GM12865 (cell line): Measurements from ENCODE around the gene SLC16A5.

ENCODE experiments used
- DNase-seq: peaks from one replicate; pipeline ENCODE4 v3.0.0; 2010; ENCODE audit warnings: low read depth
- H3K4me3 ChIP-seq: 2 replicates; pipeline ENCODE4 v1.5.1; 2011; ENCODE audit warnings: mild to moderate bottlenecking, low read depth, low read length, control low read depth
- TF ChIP-seq, protein P1 (sequence below): IDR thresholded peaks from 2 replicates; pipeline ENCODE4 v1.5.1; 2011; ENCODE audit warnings: low read length, control low read depth, low read depth, inconsistent platforms; ENCODE audit not compliant: insufficient read depth; ENCODE audit errors: missing control alignments

SLC16A5 gene

GRCh38 chr17:75074532-75074931 lies 13.2 kb upstream of the SLC16A5 start:
- no peak for DNase-seq
- TF ChIP-seq, protein P1, sequence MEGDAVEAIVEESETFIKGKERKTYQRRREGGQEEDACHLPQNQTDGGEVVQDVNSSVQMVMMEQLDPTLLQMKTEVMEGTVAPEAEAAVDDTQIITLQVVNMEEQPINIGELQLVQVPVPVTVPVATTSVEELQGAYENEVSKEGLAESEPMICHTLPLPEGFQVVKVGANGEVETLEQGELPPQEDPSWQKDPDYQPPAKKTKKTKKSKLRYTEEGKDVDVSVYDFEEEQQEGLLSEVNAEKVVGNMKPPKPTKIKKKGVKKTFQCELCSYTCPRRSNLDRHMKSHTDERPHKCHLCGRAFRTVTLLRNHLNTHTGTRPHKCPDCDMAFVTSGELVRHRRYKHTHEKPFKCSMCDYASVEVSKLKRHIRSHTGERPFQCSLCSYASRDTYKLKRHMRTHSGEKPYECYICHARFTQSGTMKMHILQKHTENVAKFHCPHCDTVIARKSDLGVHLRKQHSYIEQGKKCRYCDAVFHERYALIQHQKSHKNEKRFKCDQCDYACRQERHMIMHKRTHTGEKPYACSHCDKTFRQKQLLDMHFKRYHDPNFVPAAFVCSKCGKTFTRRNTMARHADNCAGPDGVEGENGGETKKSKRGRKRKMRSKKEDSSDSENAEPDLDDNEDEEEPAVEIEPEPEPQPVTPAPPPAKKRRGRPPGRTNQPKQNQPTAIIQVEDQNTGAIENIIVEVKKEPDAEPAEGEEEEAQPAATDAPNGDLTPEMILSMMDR, result no peak
- no peak overlapping the region for H3K4me3 ChIP-seq

DNA sequence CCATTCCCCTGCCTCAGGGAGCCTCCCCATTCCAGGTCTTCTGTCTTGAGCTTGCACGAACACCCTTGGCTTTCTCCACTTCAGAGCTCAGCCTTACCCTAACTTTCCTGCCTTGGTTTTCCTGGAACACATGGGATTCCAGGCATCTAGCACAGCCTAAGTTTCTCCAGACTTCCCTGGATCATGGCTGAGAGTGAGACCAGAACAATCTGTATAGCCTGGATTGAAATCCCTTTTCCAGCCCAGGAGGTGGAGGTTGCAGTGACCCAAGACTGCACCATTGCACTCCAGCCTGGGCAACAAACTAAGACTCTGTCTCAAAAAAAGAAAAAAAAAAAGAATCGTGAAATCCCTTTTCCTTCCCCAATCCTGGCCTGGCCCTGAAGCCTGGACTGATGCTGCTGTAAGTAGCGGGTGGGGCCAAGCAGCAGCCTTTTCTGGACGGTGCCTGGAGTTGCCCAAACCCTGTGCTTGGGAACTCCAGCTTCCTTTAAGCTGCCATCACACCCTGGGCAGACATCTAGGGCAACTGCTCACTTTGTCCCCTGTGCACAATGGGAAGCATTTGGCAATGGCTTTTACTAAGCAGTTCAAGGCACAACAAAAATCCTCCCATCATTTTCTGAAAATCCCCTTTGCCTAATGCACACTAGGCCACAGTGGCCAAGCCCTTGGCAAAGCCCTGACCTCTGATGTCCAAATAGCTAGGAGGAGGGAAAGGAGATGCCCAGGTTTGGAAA lies 12.0 kb upstream of the SLC16A5 start:
- TF ChIP-seq, protein P1, result no peak
- DNase-seq, result no peak
- H3K4me3 ChIP-seq, result no peak overlapping the region

DNA sequence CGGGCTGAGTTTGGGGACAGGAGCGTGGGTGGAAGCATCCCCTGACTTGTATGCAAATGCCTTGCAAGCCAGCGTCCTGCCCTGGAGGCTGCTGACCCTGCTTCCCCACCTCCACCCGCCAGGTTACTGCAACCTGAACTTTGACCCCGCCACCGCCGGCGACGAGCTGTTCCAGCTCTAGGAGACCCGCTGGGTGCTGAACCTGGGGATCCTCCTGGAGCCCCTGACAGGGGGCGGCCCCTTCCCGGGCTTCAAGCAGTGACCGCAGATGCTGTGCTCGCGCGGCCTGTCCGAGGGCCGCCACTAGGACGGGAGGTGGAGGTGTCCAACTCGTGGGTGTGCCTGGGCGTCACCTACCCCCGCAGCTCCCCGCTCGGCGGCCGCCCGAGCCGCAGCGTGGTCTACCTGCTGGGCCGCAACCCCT lies 10.7 kb upstream of the SLC16A5 start:
- H3K4me3 ChIP-seq, result peak overlapping the region; percentile 63
- TF ChIP-seq, protein P1, result no peak
- no peak for DNase-seq

DNA sequence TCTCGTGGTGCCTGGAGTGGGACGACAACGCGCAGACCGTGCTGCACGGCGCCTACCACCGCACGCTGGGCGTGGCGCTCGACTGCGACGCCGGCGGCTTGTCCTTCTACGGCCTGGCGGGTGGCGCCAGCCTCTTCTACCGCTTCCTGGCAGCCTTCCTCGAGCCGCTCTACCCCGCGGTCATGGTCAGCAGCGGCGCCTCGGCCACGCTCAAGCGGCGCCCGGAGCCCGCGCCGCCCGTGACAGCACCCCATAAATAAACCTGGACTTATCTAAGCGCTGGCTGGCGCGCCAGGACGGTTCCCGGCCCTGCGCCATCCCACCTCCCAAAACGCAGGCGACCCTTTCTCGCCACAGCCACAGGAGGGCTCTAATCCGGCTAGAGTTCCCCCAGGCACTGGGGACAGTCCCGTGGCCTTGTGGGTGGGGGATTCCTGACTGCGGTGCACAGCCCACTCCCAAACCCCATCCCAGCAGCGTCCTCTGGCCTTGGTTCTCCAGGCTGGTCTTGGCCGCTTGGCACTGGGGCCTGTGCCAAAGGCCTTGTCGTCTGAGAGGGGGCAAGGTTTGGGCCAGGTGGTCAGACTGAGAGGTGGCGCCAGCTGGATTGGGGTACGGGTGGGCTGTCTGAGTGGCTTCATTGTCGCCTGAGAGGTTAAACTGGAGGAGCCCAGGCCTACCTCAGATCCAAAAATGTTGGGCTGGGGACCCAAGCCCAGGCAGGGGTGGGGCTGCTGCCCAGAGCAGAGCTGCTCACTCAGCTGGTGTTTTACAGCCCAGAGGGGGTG lies 10.1 kb upstream of the SLC16A5 start:
- peak; percentile 84 for DNase-seq
- H3K4me3 ChIP-seq, result peak overlapping the region; percentile 63
- TF ChIP-seq, protein P1, result peak; percentile 11

DNA sequence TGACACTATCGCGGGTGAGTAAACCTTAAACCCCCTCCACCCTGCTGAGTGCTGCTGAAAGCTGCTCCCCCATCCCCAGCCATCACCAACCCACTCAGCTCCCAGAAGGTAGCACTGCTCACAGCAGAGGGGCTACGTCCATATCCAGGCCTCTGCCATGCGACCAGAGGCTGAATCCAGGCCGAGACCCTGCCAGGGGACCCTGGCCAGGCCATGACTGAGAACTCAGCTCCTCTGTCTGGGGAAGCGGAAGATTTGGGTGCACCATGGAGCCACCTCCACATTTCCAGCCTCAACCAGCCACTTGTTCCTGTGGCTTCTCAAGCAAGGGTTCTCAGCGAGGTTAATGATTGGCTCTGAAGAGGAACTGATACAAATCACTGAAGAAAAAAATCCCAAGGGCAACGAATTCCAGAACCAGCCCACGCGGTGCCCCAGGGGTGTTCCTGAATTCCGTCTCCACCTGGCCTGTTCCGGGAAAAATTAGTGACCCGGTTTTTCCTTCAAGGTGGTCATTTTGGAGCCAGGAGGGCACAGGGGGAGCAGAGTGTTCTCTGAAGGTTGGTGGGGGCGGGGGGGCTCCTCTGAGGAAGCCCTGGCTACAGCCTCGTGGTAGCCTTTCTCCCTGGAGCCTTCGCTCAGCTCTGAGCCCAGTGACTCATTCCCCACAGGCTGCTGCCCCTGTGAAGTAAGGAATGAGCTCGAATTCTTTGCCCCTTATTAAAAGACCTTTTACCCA lies 9.3 kb upstream of the SLC16A5 start:
- peak; percentile 21 for DNase-seq
- TF ChIP-seq, protein P1, result no peak
- H3K4me3 ChIP-seq, result peak overlapping the region; percentile 63

DNA sequence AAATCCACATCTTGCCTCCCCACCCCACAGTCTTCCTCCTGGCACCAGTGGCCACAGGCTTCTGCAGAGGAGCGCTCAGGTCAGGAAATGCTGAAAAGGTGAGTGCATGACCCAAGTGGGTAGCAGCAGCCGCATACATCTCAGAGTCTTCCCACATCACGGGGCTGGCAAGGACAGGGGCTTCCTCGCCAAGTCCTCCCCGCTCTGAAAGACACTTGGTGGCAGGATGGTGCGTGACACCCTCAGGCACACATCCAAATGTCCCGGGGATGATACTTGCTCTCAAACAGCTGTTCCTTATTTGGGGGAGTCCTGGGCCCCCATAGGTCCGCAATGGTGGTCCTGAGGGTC lies 8.8 kb upstream of the SLC16A5 start:
- H3K4me3 ChIP-seq, result no peak overlapping the region
- TF ChIP-seq, protein P1, result no peak
- DNase-seq, result no peak
